Measurements from ENCODE around the gene MYL2. TPM values are rescaled to one million over a fixed set of nuclear protein-coding genes. Genes with fewer than 3 reads are reported as not detected.

The MYL2 gene
- polyA plus RNA-seq, 5 donors = 0.60 to 40.4 (median 1.1) TPM; not detected in 2

DNA sequence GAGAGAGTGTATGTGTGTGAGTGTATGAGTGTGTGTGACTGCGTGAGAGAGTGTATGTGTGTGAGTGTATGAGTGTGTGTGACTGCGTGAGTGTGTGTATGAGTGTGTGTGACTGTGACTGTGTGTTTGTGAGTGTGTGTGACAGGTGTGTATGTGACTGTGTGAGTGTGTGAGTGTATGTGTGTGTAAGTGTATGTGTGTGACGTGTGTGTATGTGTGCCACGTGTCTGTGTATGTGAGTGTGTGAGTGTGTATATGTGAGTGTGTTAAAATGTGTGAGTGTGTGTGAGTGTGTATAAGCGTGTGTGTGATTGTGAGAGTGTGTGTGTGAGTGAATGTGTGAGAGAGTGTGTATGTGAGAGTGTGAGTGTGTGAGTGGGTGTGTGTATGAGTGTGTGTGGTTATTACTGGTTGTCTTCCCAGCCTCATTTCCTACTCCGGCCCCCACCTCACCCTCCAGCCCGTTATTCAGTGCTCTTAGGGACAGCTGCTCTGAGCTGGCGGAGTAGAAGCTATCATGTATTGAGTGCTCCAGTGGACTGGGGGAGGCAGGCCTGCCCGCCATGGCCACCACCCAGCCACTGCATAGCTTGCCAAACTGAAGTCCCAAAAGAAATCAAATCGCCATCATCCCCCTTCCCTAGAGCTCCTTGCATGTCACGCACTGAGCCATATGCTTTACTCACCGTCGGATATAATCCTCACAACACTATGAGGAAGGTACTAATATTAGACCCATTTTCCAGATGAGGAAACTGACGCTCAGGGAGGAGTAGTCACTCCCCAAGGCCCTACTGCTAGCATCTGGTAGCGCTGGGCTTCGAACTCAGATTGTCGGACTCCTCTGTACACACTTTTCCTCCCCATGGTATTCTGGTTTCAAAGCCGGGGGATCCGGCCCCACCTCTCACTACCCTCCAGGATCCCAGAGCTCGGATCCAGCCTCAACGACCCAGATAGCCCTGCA, 10.3 kb upstream of the MYL2 start:
- DNase-seq = no peak

DNA sequence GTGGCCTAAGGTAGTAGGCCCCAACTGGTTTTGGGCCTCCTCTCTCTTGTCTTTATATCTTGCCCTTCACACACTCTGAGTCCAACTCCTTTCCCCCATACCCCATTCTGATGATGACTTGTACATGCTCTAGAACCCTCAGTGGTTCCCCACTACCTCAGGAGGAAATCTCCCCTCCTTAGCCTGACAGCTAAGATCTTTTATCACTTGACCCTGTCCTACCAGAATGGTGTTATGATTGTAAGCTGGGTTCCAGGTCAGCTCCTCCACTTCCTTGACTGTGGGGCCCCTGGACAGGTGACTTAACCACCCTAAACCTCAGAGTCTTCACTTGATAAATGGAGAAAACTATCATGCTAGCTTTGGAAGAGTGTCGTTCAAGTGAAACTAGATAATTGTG, 9.4 kb upstream of the MYL2 start:
- DNase-seq = no peak

DNA sequence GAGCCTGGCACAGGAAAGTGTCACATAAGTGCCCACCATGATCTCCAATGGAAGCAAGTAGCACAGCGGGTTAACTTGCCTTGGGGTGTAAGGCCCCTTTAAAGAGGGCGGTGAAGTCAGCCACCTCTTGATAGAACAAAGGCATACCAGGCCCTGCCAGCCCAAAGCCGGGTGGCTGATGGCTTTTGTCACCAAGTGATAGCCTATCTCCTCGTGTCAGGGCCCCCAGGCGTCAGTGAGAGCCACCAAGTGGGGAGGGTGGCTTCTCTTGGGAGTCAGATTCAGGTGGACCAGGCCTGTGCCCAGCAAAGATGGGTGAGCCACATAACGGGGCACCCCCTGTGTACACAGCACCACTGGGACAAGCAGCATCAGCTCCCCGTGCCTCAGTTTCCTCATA, 8.3 kb upstream of the MYL2 start:
- DNase-seq = no peak

DNA sequence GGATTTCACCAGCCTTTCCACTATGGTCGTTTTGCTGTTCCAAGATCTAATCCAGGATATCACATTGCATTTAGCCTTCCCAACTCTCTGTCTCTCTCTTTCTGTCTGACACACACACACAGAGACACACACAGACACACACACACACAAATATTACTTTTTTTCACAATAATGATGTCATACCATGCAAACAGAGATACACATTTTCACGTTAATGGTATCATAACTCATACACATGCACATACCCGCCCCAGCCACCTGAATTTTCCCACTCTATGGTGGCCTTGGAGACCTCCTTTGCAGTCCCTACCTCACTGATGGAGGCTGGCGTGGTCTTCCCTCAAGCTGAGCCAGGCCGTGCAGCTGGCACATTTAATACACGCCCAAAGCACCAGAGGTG, 7.2 kb upstream of the MYL2 start:
- DNase-seq = no peak

DNA sequence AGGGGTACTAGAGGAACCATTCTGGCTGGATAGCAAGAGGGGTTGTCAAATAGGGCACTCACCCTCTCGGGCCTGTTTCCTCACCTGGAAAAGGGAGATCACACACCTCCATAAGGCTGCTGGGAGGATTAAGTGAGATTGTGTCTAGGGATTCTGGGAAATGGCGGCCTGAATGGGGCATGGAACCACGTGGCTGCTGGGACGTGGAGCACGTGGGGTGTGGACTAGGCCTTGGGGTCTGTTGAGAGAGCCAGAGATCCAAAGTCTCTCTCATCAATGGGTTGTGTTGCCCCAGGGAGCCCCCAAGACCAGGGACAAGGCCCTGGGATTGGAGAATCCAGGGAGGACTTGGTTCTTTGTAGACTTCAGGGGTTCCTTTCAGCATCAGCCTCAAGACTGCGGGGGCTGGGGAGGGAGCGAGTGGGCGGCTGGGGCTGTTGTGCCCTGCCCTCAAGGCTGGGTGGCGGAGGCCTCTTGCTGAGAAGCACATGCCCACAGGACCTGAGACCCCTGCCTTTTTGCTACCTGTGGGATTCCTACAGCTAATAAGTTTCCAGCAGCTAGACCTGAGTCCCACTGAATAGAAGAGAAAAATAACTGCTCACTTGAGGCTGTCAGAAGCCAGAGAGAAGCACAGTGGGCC, 3.4 kb upstream of the MYL2 start:
- DNase-seq = no peak

DNA sequence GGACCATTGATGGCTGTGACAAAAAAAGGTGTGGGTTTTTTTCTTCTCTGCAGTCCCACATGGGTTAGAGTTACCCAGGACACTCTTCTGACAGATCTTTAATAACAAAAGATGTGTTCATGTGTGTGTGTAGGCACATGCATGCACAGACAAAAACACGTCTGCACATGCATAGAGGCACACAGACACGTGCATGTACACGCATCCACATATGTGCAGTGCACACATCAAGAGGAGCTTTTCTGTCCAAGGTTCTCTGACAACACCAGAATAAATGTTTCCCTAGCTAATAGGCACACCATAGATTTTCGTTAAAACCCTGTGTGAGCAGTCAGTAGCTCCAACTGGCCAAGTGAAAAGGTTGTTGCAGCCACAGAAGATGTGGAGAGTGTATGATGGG, 2.8 kb upstream of the MYL2 start:
- DNase-seq = no peak

DNA sequence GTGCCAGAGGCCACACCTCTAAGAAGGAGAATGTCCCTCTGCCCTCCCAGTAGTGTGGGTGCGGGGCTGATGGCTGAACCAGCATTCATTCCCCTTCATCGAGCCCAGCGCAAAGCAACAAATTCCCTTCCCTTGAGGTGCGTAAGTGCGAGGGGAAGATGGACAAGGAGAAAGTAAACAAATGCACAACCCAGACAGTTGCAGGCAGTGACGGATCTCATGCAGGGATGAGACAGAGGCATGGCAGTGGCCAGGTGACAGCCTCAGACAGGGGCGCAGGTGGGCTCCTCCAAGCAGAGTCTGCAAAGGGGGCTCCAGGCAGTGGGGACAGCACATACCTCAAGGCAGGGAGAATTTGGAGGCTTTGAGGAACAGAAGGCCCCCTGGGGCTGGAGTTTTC, 2.3 kb upstream of the MYL2 start:
- DNase-seq = no peak

DNA sequence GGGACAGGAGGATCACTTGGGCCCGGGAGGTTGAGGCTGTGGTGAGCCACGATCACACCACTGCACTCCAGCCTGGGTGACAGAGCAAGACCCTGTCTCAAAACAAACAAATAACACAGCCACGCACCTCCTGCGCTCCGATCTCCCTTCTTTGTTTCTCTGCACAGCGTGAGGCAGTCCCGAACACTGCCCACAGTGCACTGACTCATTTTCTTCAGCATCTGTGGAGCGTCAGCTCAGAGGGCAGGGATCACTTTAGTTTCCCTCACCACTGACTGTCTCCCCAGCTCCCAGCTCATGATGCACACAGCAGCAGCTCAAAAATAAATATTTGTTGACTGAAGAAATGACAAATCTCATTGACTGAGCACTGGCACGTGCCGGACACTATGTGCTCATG, 883 bp upstream of the MYL2 start:
- DNase-seq = no peak

DNA sequence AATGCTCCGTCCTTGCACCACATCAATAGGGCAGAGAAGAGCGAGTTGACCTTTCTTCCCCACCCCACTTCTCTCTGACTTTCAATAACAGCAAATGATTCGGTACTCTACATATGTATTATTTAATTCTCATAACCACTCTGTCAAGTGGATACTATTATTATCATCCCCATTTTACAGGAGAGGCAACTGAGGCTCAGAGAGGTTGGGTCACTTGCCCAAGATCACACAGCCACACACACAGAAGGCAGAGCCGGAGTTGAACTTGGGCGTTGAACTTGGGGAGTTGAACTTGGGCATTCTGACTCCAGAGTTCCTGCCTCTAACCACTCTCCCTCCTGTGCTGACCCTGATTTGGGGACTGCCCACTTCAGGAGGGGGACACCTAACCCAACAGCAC, 659 bp downstream of the MYL2 start:
- no peak for DNase-seq

DNA sequence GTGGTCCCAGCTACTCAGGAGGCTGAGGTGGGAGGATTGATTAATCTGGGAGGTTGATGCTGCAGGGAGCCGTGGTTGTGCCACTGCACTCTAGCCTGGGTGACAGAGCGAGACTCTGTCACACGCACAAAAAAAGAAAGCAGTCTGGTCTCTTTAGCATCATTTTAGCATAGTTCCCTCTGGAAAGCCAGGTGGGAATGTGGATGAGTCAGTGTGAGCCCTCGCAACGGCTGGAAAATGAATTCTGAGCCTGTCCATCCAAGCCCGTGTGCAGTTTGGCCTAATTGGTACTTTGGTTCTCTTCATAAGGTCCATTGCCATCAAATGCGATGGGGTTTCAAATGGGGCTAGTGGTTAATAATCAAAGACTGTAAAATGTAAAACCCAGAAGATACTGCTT, 2.4 kb downstream of the MYL2 start:
- no peak for DNase-seq

DNA sequence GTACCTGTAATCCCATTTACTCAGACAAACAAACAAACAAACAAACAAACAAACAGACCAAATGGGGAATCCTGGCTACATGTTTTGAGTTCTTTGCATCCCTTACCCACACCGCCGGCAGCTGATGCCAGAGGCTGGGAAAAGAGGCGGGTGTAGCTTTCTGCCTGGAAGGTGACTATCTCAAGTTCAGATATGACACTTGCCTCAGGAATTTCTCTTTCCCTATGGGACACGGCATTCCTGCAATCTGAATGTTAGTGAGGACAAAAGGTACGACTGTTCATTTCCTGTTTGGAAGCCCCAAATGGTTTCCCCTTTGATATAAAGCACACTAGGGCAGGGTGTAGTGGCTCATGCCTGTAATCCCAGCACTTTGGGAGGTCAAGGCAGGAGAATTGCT, 2.9 kb downstream of the MYL2 start:
- no peak for DNase-seq

DNA sequence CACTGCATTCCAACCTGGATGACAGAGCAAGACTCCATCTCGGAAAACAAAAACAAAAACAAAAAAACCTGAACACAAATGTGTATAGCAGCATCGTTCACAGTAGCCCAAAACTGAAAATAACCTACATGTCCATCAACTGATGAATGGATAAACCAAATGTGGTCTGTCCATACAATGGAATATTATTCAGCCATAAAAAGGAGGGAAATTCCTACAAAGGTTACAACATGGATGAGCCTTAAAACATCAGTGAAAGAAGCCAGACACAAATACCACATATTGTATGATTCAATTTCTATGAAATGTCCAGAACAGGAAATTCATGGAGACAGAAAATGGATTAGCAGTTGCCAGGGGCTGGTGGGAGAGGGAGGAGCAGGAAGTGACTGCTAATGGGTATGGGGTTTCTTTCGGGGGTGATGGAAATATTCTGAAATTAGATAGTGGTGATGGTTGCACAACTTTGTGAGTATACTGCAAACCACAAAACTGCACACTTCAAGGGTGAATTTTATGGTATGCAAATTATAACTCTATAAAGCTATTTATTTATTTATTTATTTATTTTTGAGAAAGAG, 4.0 kb downstream of the MYL2 start:
- no peak for DNase-seq

DNA sequence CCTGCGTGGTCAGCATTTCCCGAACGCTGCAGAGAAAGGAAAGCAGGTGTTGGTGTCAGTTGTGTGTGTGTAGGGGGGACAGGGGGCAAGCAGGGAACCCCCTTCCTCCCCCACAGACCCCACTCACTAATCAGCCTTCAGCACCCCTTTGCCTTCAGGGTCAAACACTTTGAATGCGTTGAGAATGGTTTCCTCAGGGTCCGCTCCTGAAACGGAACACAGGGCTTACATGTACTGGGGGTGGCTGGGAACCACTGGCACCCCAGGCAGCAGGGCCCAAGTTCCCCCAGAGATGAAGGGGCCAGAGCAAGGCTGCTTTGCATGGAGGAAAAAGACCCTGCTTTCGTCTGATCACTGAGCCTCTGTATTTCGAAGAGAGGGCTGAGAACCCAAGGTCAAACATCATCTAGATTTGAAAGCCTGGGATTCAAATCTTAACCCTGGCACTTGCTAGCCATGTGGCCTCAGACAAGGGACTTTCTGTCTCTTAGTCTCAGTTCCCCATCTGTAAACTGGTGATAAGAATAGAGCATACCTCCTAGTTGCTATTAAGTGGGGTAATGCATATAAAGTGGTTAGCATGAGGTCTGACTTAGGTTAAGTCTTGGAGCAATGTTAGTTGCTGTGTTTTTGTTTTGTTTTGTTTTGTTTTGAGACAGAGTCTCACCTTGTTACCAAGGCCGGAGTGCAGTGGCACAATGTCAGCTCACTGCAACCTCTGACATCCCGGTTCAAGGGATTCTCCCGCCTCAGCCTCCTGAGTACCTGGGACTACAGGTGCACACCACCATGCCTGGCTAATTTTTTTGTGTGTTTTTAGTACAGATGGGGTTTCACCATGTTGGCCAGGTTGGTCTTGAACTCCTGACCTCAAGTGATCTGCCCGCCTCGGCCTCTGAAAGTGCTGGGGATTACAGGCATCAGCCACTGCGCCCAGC, 7.0 kb downstream of the MYL2 start:
- no peak for DNase-seq

DNA sequence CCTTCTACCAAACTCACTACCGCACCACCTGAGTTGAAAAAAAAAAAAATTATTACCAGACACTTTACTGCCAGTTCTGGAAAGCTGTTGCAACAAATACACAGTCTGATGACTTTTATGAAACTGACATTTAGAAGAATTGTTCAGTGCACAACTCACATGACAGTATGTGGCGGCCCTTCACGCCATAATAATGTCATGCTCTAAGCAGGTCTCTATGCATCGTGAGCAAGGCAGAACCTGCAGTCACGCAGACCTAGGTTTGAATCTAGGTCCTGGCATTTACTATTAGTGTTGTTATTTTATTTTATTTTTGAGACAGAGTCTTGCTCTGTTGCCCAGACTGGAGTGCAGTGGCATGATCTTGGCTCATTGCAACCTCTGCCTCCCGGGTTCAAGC, 8.1 kb downstream of the MYL2 start:
- DNase-seq = no peak

DNA sequence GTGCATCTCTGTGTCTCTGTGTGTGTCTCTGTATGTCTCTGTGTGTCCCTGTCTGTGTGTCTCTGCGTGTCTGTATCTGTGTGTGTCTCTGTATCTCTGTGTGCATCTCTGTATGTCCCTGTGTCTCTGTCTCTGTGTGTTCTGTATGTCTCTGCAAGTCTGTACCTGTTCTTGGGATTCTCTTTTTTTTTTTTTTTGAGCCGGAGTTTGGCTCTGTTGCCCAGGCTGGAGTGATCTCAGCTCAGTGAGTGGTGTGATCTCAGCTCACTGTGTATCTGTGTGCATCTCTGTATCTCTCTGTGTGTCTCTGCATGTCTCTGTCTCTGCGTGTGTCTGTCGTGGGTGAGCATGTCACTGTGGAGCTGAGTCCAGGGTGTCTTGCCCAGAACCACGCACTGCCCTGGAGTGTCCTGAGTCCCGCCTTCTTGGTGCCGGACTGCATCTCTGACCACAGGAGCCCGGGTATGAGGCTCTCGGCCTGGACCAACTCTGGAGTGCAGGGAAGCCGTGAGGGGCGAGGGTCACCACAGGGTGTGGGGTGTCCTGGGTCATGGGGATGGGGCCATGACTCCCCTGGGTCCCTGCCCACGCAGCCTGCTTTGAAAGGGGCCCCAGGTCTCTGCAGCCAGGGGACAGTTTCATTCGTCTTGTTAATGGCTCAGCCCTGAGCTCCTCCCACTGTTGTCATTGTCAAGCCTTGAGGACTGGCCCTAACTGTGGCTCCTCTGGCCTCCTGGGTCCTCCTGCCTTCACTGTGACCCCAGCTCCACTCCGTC, 11.8 kb downstream of the MYL2 start:
- no peak for DNase-seq

DNA sequence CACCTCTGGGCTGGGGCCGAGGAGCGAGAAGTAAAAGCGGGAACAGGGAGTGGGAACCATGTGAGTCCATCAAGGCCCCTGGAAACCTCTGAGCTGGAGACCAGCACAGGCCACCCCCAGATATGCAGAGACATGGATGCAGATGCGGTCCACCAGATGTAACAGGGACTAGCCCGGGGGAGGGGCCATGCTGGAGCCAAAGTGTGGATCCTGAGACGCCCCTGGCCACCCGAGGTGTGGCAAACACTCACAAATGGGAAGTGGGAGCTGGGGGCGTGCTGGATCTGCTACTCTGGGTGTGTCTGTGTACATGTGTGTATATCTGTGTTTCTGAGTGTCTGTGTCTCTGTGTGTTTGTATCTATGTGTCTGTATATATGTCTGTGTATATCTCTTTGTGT, 12.8 kb downstream of the MYL2 start:
- DNase-seq = no peak

DNA sequence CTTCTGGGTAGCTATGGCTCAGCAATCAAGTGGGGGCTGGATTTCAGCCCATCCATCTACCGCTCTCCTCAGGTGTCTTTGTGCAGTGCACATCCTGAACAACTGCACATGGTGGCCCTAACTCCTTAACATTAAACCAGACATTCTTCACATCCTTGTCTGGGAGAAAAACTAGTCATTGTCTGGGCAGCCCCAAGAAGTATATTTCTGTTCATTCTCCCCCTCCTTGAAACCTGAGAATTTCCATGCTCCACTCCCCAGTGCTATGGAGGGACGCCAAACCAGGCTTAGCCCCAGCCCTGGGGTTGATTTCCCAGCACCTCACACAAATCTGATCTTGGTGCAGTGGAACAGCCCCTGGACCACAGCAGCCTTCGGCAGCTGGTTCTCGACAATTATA, 13.4 kb downstream of the MYL2 start:
- DNase-seq = no peak

DNA sequence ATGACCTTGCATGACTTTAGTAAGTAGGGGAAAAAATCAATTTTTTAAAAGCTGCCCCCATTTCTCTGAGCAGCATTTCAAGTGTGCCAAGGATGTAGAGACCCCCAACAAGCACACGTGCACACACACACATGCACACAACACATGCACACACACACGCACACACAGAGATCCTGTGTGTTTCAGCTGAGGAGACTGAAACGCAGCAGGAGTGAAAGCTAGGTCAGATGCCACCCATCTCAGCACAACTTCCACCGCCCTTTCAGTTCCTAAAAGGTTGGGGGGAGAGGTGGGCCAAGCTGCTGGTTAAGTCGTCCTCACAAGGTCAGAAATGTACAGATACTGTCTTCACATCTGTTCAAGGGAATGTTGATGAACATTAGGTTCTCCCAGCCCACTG, 13.9 kb downstream of the MYL2 start:
- DNase-seq = no peak

DNA sequence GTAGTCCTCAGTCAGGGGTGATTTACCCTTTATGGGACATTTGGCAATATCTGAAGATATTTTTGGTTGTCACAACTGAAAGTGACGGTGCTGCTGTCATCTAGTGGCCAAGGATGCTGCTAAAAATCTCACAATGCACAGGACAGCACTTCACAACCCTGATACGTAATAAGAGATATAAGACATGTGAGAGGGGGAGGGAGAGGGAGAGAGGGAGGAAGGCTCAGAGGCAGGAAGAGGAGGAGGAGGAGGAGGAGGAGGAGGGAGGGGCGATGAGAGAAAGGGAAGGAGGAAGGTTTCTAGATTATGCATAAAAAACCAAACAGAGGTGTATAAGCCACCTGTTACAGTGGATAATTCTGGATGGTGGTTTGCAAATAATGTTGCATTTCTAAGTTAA, 14.3 kb downstream of the MYL2 start:
- DNase-seq = no peak

DNA sequence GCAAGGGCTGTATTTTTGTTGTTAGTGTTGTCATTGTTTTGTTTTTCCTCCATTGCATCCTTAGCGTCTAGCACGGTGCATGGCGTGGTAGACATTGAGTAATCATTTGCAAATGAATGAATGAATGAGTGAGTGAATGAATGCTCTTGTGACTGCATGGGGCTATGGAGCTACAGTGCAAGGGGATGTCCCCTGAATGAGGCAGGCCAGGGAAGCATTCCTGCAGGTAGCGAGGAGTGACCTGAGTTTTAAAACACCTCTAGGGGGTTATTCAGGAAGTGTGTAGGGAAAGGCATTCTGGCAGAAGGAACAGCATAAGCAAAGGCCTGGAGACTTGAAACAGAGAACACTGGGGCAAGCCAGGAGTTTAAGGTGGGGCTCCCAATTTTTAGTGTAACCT, 16.9 kb downstream of the MYL2 start:
- DNase-seq = no peak

DNA sequence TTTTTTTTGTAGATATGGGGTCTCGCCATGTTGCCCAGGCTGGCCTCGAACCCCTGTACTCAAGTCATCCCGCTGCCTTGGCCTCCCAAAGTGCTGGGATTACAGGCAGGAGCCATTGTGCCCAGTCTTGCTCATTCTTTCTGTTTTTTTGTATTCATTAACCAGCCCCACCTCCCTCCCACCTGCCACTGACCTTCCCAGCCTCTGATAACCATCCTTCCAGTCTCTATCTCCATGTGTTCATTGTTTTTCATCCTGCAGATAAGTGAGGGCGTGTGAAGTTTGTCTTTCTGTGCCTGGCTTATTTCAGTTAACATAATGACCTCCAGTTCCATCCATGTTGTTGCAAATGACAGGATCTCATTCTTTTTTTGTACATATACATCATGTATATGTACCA, 19.0 kb downstream of the MYL2 start:
- no peak for DNase-seq

Measured in right lung (tissue), 5 donors.